Measurements from ENCODE around the gene DIPK1A.
A peak's percentile ranks its signal among the peaks of the same experiment; 100 is the strongest.

Gene DIPK1A

DNA sequence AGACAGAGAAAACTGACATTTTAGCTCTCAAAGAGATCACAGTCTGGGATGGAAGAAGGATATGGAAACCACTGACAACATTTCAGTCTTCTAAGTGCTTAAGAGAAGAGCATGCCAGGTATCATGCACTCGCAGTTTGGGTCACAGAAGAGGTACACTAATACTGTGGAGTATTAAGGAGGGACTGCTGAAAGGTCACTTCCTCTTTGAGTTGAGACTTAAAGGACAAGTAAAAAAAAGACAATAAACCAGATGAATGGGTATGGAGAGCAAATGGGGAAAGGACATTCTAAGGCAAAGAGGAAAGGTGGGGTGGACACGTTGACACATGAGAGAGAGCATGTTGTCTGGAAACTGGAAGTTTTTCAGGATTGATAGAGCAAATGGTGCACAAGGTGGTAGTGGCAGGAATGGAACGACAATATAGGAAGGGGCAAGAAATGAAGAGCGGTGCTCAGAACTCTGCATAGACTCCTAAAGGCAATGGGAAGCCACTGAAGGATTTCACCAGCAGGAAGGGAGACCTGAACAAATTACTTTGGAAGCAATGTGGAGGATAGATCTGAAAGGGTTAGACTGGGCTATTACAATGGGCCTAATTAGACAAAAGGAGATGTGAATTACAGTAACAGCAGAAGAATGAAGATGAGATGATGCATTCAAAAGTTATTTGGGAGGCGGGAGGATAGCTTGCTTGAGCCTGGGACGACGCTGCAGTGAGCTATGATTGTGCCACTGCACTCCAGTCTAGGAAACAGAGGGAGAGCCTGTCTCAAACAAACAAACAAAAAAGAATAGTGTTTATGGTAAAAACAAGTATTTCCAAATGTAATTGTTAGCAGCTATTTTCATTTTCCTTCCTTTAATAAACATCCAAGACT, 11.1 kb downstream of the DIPK1A start:
- no peak for DNase-seq

DNA sequence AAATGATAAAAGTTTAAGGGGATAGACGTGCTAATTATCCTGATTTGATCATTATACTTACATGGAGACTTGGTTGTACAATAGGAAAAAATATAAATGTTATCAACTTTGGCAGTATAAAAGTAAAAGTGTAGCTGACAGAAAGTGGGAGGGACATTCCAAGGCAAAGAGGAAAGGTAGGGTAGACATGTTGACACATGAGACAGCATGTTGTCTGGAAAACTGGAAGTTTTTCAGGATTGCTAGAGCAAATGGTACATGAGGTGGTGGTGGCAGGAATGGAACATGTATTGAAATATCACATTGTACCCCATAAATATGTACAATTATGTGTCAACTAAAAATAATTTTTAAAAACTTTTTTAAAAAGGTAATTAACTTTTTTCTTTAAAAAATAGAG, 13.2 kb downstream of the DIPK1A start:
- DNase-seq: no peak

DNA sequence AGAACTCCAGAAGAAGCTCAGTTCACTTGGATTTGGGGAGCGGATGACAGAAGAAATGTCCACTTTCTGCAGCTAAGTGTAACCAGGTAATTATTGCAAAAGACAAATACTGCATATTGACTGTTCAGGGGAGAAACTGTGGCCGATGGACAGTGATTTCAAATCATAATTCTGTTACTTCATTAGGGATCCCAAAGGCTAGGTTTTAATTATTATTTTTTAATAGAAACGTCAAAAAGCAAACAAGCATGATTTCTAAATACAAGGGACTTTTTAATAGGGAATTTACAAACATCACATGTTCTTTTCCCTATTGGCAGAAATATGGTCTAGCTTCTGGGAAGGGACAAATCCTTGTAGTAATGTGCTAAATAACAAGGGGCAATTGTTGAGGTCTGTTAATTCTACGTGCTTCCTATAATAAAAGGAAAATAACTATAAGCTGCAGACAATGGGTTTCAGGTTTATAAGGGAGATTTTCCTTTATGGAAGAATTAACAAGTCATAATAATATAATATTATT, 15.5 kb downstream of the DIPK1A start:
- no peak for DNase-seq

DNA sequence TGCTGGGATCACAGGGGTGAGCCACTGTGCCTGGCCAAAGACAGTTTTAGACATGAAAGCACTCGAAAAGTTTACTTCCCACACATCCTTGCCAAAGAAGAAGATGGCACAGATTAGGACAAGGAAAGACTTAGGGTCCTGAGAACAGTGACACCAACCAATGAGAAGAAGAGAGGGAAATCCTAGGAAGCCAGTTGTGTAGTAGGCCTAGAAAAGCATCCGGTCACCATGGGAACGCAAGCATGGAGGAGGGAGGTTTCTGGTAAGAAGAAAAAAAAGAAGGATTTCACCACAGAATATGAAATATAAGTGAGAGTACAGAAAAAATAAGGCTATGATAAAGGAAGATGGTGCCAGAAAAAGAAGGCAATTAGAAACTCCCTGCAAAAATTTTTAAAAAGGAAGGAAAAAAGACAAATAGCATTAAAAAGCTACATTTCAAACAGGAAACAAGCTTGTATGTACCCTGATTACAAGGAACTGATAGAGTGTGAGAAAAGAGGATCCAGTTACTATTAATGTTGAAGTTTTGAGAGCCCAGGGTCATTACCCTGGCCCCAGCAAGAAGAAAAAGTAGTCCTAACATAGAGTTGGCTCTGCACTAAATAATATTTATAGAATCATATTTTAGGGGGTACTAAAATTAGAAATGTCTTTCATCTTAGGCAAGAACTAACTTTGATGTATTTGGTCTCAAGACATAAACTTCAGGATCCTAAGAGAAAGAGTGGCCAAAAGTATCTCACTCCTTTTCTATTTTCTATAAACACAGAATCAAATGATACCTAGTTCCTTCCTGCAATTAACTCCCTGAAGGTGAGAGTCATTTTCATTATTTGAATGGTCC, 16.1 kb downstream of the DIPK1A start:
- no peak for DNase-seq

DNA sequence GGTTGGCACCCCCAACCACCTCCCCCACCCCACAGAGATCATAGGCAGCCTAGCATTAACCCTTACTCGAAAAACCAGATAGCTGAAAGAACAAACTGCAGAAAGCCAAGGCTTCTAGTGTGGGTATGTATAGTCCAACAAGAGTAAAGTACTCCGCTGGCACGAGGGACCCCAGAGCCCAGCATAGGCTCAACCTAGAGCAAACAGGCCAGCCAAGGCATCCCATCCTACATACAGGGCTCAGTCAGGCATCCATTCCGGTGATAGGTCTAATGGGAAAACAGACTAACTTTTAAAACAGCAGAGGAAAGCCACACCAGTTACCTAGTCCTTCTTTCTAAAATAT, 17.8 kb downstream of the DIPK1A start:
- DNase-seq: no peak

GRCh38 chr1:92940541-92940940, 20.7 kb downstream of the DIPK1A start:
- DNase-seq: peak; percentile 46

- DNase-seq: no peak
Measured at GRCh38 chr1:92937731-92938130, 23.5 kb downstream of the DIPK1A start.

DNA sequence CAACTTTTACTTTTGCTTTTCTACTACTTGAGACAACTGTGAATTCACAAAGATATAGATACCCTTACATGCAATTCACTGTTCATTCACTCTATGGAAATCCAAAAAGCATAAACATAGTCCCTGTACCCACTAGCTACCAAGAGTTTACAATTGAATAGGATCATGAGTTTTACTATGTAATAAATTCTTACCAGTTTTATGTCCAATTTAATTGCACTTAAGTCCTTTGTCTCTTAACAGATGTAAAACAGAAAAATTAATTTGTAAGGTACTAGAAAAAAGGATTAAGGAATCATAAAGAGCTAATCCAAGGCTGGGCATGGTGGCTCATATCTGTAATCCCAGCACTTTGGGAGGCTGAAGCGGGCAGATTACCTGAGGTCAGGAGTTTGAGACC, 24.4 kb downstream of the DIPK1A start:
- DNase-seq: no peak

DNA sequence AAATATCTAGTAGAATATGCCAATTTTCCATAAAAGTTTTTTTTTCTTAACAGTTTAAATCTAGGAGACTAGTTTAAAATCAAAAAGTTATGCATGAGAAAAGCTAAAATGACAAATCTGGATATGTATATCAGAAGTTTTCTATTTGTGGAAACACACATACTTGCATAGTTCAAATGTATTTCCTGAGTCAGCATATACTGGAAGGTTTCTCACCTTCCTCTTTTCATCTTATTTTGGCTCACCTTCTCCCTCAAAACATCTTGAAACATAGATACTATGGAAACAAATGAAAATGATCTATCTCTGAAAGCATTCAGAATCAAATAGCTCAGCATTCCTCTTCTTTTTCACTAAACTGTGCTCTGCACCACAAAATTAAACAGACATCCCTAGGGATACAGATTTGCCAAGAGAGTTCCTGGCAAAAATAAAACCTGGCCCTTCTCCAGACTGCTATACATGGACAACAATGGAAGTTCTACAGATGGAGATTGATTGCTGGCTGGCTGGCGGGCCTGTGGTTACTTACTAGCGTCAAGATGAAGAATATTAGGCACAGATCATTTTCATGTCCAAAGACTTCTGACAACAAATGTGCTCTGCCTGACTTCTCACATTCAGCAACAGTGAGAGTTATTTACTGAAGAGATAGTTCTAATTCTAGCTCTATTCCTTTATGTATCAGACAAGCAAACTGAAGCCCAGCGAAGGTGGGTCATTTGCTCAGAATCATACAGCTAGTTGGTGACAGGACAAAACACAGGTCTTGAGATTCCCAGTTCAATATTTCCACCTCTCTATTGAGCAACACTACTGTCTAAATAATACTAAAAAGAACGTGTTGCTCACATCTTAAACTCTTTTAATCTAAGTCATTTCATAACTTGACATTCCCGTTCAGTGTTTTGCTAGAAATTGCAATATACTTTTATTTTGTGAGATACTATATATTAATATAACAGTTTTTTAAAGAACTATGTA, 26.6 kb downstream of the DIPK1A start:
- no peak for DNase-seq

DNA sequence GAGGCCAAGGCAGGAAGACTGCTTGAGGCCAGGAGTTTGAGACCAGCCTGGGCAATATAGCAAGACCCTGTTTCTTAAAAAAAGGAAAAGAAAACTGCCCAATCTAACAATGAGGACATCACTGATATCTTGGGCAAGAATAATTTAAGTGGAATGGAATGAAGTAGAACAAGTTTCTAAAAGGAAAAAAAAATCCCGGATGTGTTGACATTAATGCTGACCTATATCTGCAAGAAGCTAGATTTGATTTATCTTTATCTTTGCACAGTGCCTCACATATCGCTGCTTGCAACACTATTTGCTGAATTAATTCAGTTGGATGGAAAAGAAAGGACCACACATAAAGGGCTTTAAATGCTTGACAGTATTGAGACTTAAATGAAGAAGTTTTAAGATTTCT, 27.8 kb downstream of the DIPK1A start:
- no peak for DNase-seq

DNA sequence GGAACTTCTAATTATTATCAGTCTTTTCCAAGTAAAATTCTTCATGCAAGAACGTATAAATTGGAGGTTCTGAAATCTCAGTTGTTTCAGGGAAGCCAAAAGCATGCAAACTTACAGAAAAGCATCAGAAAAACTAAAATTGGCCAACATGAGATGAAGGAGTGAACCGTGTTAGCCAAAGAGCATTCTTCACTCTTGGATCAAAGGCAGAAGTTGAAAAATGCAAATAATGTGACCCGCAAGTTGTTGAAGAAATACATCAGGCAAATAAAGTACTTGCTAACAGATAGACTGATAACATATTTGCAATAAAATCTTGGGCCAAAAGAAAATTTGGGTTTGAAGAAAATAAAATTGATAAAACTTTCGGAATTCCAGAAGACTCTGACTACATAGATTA, 29.6 kb downstream of the DIPK1A start:
- DNase-seq: no peak

- no peak for DNase-seq
Measured at GRCh38 chr1:92929461-92929860, 31.8 kb downstream of the DIPK1A start.

DNA sequence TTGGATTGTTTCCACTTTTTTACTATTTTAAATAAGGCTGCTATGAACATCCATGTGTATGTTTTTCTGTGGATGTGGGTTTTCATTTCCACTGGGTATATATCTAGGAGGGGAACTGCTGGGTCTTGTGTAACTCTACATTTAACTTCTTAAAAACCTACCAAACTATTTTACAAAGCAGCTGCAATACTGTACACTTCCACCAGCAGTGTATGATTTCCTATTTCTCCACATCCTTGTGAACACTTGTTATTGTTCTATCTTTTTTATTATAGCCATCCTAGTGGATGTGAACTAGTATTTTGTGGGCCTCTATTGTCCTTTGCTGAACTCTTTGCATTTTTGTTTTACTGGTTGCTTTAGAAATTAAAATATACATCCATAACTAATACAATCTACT, 33.4 kb downstream of the DIPK1A start:
- no peak for DNase-seq

- no peak for DNase-seq
Measured at GRCh38 chr1:92926873-92927272, 34.4 kb downstream of the DIPK1A start.

DNA sequence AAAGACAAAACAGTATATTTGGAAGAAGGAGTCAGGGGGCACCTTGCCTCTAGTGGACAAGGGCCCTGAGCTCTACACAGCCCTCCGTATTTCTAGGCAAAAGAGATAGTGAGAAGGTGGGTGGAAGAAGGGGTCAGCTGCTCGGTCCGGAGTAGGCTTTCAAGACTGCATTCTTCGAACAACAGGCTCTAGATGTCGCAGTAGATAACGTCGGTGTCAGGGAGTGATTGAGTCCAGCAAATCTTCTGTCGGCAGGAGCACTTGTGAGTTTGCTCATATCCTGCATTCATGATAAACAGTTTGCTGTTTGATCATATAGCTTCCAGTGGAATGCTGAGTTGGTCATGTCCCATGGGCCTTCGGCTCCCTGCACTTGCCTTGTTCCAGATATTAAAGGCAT, 36.8 kb downstream of the DIPK1A start:
- DNase-seq: no peak

- no peak for DNase-seq
Measured at GRCh38 chr1:92923664-92924063, 37.6 kb downstream of the DIPK1A start.

GRCh38 chr1:92922356-92923035, 38.8 kb downstream of the DIPK1A start:
- DNase-seq: no peak

DNA sequence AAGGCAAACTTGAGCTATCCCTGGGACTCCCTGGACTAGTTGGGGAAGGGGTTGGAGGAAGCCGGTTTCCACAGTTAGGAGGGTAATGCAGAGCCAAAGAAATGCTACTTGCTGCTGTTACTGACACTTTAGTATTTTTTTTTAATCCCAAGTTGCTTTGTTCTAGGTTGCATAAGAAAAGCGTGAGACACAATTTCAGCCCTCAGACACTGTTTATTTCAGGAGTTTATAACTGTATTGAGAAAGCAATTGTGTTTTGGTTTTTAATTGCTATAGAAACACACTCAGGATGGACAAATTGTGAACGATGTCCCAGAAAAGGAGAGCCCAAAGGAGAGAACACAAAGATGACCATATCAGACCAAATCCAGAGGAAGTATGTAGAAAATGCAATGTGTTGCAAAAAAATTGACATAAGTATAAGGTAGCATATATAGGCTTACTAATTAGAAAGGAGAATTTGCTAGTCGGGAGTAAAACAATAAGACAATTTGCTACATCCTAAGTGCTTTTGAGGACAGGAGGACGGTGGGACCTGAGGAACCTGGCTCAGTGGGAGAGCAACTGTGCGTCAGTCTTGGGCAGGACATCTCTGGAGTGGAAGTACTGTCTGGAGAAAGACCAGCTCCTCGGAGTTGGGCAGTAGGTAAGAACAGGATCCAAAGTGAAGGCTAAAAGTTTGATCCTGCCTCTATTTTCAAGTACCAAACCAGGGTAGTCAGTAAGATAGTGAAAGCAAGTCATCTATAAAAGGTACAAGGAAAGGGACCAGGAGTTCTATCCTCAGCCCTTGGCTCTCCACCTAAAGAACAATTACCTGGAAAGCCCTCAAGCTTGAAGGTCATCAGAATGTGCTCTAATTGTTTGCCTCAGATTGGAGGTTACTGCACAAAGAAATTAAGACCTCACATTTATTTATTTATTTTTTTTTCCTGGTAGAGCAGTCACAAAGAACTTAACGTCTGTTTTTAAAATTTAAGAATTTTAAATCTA, 39.9 kb downstream of the DIPK1A start:
- no peak for DNase-seq

GRCh38 chr1:92916899-92917298, 44.4 kb downstream of the DIPK1A start:
- no peak for DNase-seq

DNA sequence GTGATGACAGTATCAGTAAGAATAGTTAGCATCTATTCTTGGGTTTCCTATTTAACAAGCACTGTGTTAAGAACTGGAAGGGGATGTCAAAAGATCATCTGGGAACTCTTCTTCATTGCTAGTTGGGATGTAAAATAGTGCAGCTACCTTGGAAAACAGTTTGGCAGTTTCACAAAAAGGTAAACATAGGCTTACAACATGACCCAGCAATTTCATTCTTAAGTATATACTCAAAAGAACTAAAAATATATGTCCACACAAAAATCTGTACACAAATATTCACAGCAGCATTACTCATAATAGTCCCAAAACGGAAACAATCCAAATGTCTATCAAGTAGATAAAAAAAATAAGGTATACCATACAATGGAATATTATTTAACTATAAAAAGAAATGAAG, 45.7 kb downstream of the DIPK1A start:
- DNase-seq: no peak
